Measurements from ENCODE around the gene ACAD11. TPM values are rescaled to one million over a fixed set of nuclear protein-coding genes. Genes with fewer than 3 reads are reported as not detected.

Gene ACAD11
- total RNA-seq, 1 experiment from 2014 or later = 15.6 TPM

- no peak overlapping the region for H2BK12ac ChIP-seq (ENCODE audit: insufficient read length, low read depth, low read length)
- Mint-ChIP-seq H3K27ac (no peak overlapping the region), H3K4me1 (no peaks in the 10 kb centered on the region), H3K36me3 (ENCODE audit: insufficient read depth in 1 of 3, low read depth in 3 of 3) (peaks cover 5 to 54% (median 48%) of the 10 kb centered on the region in 3 experiments; a peak in 5 of 7 replicates), H3K9me3 (no peaks in the 10 kb centered on the region), H3K27me3 (ENCODE audit: low read depth) (no peaks in the 10 kb centered on the region), H3K4me3 (no peak overlapping the region)
- no peak overlapping the region for H2BK15ac ChIP-seq (ENCODE audit: low read depth, low read length)
- H2BK5ac ChIP-seq (ENCODE audit: insufficient read length, low read length) = no peak overlapping the region
- no peaks in the 10 kb centered on the region for H3K27me3 ChIP-seq (ENCODE audit: insufficient read depth, low read length)
- H3T11ph ChIP-seq (ENCODE audit: low read length) = no peak overlapping the region
- no peak for DNase-seq
- H3K9me3 ChIP-seq (ENCODE audit: control insufficient read depth, low read depth, low read length) = no peaks in the 10 kb centered on the region
- H4K91ac ChIP-seq (ENCODE audit: insufficient read length, low read depth, low read length) = no peak overlapping the region
- H3K79me2 ChIP-seq (ENCODE audit: insufficient read depth, low read length) = no peaks in the 10 kb centered on the region
- WGBS (ENCODE audit: extremely low coverage, insufficient read length, low lambda C conversion rate) = no CpG with 5 or more reads among the region's 2 CpGs
- H4K5ac ChIP-seq (ENCODE audit: insufficient read length, low read depth, low read length) = no peak overlapping the region
- H4K8ac ChIP-seq (replicated peaks; ENCODE audit: insufficient read length, low read depth, low read length) = no peak overlapping the region
- H2BK20ac ChIP-seq (ENCODE audit: low read depth, low read length, poor library complexity, severe bottlenecking) = no peak overlapping the region
- H3K4me2 ChIP-seq (ENCODE audit: insufficient read depth, insufficient read length, low read length) = no peak overlapping the region
- TF ChIP-seq, protein P1, sequence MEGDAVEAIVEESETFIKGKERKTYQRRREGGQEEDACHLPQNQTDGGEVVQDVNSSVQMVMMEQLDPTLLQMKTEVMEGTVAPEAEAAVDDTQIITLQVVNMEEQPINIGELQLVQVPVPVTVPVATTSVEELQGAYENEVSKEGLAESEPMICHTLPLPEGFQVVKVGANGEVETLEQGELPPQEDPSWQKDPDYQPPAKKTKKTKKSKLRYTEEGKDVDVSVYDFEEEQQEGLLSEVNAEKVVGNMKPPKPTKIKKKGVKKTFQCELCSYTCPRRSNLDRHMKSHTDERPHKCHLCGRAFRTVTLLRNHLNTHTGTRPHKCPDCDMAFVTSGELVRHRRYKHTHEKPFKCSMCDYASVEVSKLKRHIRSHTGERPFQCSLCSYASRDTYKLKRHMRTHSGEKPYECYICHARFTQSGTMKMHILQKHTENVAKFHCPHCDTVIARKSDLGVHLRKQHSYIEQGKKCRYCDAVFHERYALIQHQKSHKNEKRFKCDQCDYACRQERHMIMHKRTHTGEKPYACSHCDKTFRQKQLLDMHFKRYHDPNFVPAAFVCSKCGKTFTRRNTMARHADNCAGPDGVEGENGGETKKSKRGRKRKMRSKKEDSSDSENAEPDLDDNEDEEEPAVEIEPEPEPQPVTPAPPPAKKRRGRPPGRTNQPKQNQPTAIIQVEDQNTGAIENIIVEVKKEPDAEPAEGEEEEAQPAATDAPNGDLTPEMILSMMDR (conservative IDR thresholded peaks at IDR 0.05) = no peak
- H2AK5ac ChIP-seq (ENCODE audit: insufficient read length, low read length) = no peak overlapping the region
- no peak overlapping the region for H2AFZ ChIP-seq (ENCODE audit: low read length)
- no peak overlapping the region for H3K18ac ChIP-seq (ENCODE audit: insufficient read length, low read depth, low read length)
- H3K23me2 ChIP-seq (ENCODE audit: insufficient read length, low read depth, low read length, poor library complexity, severe bottlenecking) = no peaks in the 10 kb centered on the region
- H3K4ac ChIP-seq (ENCODE audit: low read depth, low read length) = no peak overlapping the region
- no peak overlapping the region for H2BK120ac ChIP-seq (ENCODE audit: low read depth, low read length, poor library complexity, severe bottlenecking)
- H4K20me1 ChIP-seq (ENCODE audit: control insufficient read depth, insufficient read depth, insufficient read length) = no peaks in the 10 kb centered on the region
- no peak overlapping the region for H3K27ac ChIP-seq (ENCODE audit: insufficient read length, low read depth, low read length)
- no peak overlapping the region for H3K14ac ChIP-seq (ENCODE audit: insufficient read depth, low read length)
- no peaks in the 10 kb centered on the region for H3K79me1 ChIP-seq (ENCODE audit: insufficient read depth, low read depth, low read length, poor library complexity, severe bottlenecking)
- H3K23ac ChIP-seq (ENCODE audit: insufficient read length, low read depth, low read length) = no peak overlapping the region
- no peak overlapping the region for H3K9ac ChIP-seq (ENCODE audit: extremely low read depth, insufficient read length, low read length)
- H3K4me1 ChIP-seq (ENCODE audit: insufficient read depth, low read length) = no peaks in the 10 kb centered on the region
- no peak overlapping the region for H3K56ac ChIP-seq (ENCODE audit: insufficient read length, low read depth, low read length)
These were observed 44.1 kb upstream of the ACAD11 start for GRCh38 chr3:132703733-132704132.
